HepG2 (cell line): ENCODE results near the gene ZNF451. TPM values are rescaled to one million over a fixed set of nuclear protein-coding genes. Genes with fewer than 3 reads are reported as not detected.

ENCODE experiments used
- AHDC1 ChIP-seq: sonication (generic); formaldehyde crosslinking; IDR thresholded peaks from 2 replicates; pipeline ENCODE4 v1.5.1; 2020; ENCODE audit warnings: mild to moderate bottlenecking, missing genetic modification reagents, borderline replicate concordance
- HNF1A ChIP-seq, 2 experiments: sonication (generic) in 1 of 2; formaldehyde crosslinking in 1 of 2; IDR thresholded peaks; 2 replicates each; pipeline versions ENCODE4 v1.4.0 to v1.6.1; 2016 to 2020; ENCODE audit warnings: borderline replicate concordance in 1 of 2, low read depth in 1 of 2, mild to moderate bottlenecking in 1 of 2, missing genetic modification reagents in 1 of 2
- HNRNPLL ChIP-seq: fragments of 200-400 bp; formaldehyde crosslinking; IDR thresholded peaks from 2 replicates; pipeline ENCODE4 v1.6.1; 2017; ENCODE audit warnings: mild to moderate bottlenecking, low read depth, low read length; ENCODE audit not compliant: poor library complexity, severe bottlenecking
- NBN ChIP-seq: fragments of 450-650 bp; conservative IDR thresholded peaks from 2 replicates; pipeline ENCODE4 v1.6.1; 2017
- PAX8 ChIP-seq: sonication (generic); formaldehyde crosslinking; IDR thresholded peaks from 2 replicates; pipeline ENCODE4 v1.8.0; 2022; ENCODE audit warnings: mild to moderate bottlenecking, missing genetic modification reagents, borderline replicate concordance
- SIN3A ChIP-seq: IDR thresholded peaks from 2 replicates; pipeline ENCODE4 v1.6.1; 2011; ENCODE audit warnings: low read depth, mild to moderate bottlenecking, control low read depth, low read length, borderline replicate concordance
- ZBTB10 ChIP-seq: sonication (generic); formaldehyde crosslinking; IDR thresholded peaks from 2 replicates; pipeline ENCODE4 v1.4.0; 2020; ENCODE audit warnings: missing genetic modification reagents, borderline replicate concordance
- ZFP36 ChIP-seq: fragments of 150-350 bp; IDR thresholded peaks from 2 replicates; pipeline ENCODE4 v1.6.1; 2018; ENCODE audit warnings: borderline replicate concordance, low read length, low read depth; ENCODE audit not compliant: partially characterized antibody
- ZMAT5 ChIP-seq: sonication (generic); formaldehyde crosslinking; IDR thresholded peaks from 2 replicates; pipeline ENCODE4 v1.5.0; 2020; ENCODE audit warnings: mild to moderate bottlenecking, low read depth, missing genetic modification reagents, borderline replicate concordance
- ZNF362 ChIP-seq: sonication (generic); formaldehyde crosslinking; IDR thresholded peaks from 2 replicates; pipeline ENCODE4 v1.4.0; 2020; ENCODE audit warnings: missing genetic modification reagents, mild to moderate bottlenecking, borderline replicate concordance
- ZNF576 ChIP-seq: sonication (generic); formaldehyde crosslinking; IDR thresholded peaks from 2 replicates; pipeline ENCODE4 v1.4.0; 2020; ENCODE audit warnings: mild to moderate bottlenecking, missing genetic modification reagents
- polyA plus RNA-seq, 8 experiments: library from polyadenylated mRNA; depleted of rRNA in 3 of 8; stranded (reverse) in 7 of 8; unstranded in 1 of 8; fragments of >200 nt; fragmentation: Illumina TruSeq in 4 of 8; extraction: Trizol in 4 of 8; gene quantifications; 2 replicates each; pipeline versions ENCODE4 v1.2.1 to v1.2.3, GENCODE V29; 2011 to 2016; ENCODE audit warnings: low read depth in 4 of 8, missing spikeins in 1 of 8, mixed read lengths in 1 of 8; ENCODE audit not compliant: insufficient read depth in 1 of 8
- total RNA-seq, 5 experiments: library from RNA; depleted of rRNA; stranded (reverse); fragments of >200 nt; fragmentation: Illumina TruSeq; extraction: Trizol; gene quantifications; 2 replicates each; pipeline ENCODE4 v1.2.3, GENCODE V29; 2016; ENCODE audit warnings: low read depth in 1 of 5

ZNF451 gene
- total and polyA plus RNA-seq, 2 of the 13 experiments (the other 11 are each of a cell fraction or from before 2014, with no cell fraction given), result 32.1 to 65.7 TPM

GRCh38 chr6:57089687-57090457 lies at the start of gene ZNF451 (continued):
- TF ChIP-seq ZNF576 (CRISPR knock-in tag), result no peak
- TF ChIP-seq NBN, result no peak
- TF ChIP-seq PAX8 (CRISPR knock-in tag), result no peak
- no peak for TF ChIP-seq ZMAT5
- no peak for TF ChIP-seq AHDC1 (CRISPR knock-in tag)
- peak; percentile 65; the same call in 1 of the 2 replicates for TF ChIP-seq SIN3A
- TF ChIP-seq ZBTB10 (CRISPR knock-in tag), result 0 out of 2 replicates have a peak, but pooled peaks have one; percentile 28
- no peak for TF ChIP-seq ZFP36
- TF ChIP-seq HNF1A (IDR thresholded peaks at IDR 0.05; ENCODE audit: low read depth), result peak; percentile 24; the same call in 1 of the 2 replicates
- TF ChIP-seq HNF1A (CRISPR knock-in tag; IDR thresholded peaks at IDR 0.05; ENCODE audit: borderline replicate concordance), result peak; percentile 84; the same call in 1 of the 2 replicates
- peak; percentile 99 for TF ChIP-seq HNRNPLL
- peak; percentile 41; the same call in 1 of the 2 replicates for TF ChIP-seq ZNF362 (CRISPR knock-in tag)
